ENCODE measurements around the gene GPC5.
"Not testable (repeated sequence)": the region's sequence is repeated elsewhere in the genome, so short reads cannot be mapped to it uniquely, and the experiment has no call there.

Gene GPC5

GRCh38 chr13:91798338-91798737, 399.9 kb downstream of the GPC5 start:
- not testable (repeated sequence) for DNase-seq

- DNase-seq: not testable (repeated sequence)
Measured at GRCh38 chr13:91801772-91802171, 403.4 kb downstream of the GPC5 start.

- DNase-seq: no peak
Measured at GRCh38 chr13:91802957-91803356, 404.5 kb downstream of the GPC5 start.

GRCh38 chr13:91804724-91805123, 406.3 kb downstream of the GPC5 start:
- DNase-seq: no peak

- DNase-seq: no peak
Measured at GRCh38 chr13:91805605-91806004, 407.2 kb downstream of the GPC5 start.

GRCh38 chr13:91809161-91809560, 410.7 kb downstream of the GPC5 start:
- DNase-seq: no peak

- DNase-seq: no peak
Measured at GRCh38 chr13:91813253-91813652, 414.8 kb downstream of the GPC5 start.

- DNase-seq: no peak
Measured at GRCh38 chr13:91816263-91816807, 417.9 kb downstream of the GPC5 start.

- no peak for DNase-seq
Measured at GRCh38 chr13:91817250-91817649, 418.8 kb downstream of the GPC5 start.

GRCh38 chr13:91824416-91824815, 426.0 kb downstream of the GPC5 start:
- no peak for DNase-seq

GRCh38 chr13:91825516-91825915, 427.1 kb downstream of the GPC5 start:
- no peak for DNase-seq

- DNase-seq: no peak
Measured at GRCh38 chr13:91836553-91836952, 438.1 kb downstream of the GPC5 start.

GRCh38 chr13:91845612-91846011, 447.2 kb downstream of the GPC5 start:
- no peak for DNase-seq

GRCh38 chr13:91863699-91864098, 465.3 kb downstream of the GPC5 start:
- no peak for DNase-seq

GRCh38 chr13:91868351-91868750, 469.9 kb downstream of the GPC5 start:
- DNase-seq: no peak

GRCh38 chr13:91878491-91878890, 480.1 kb downstream of the GPC5 start:
- DNase-seq: no peak

GRCh38 chr13:91879360-91879759, 480.9 kb downstream of the GPC5 start:
- DNase-seq: no peak

- DNase-seq: no peak
Measured at GRCh38 chr13:91882918-91883317, 484.5 kb downstream of the GPC5 start.

GRCh38 chr13:91889641-91890040, 491.2 kb downstream of the GPC5 start:
- no peak for DNase-seq

- no peak for DNase-seq
Measured at GRCh38 chr13:91891141-91891540, 492.7 kb downstream of the GPC5 start.

- no peak for DNase-seq
Measured at GRCh38 chr13:91893040-91893439, 494.6 kb downstream of the GPC5 start.

- DNase-seq: peak; percentile 57
Measured at GRCh38 chr13:91894316-91894715, 495.9 kb downstream of the GPC5 start.

GRCh38 chr13:91896547-91896946, 498.1 kb downstream of the GPC5 start:
- no peak for DNase-seq

- not testable (repeated sequence) for DNase-seq
Measured at GRCh38 chr13:91898986-91899385, 500.6 kb downstream of the GPC5 start.

GRCh38 chr13:91902291-91902690, 503.9 kb downstream of the GPC5 start:
- peak; percentile 5 for DNase-seq

- DNase-seq: no peak
Measured at GRCh38 chr13:91904005-91904404, 505.6 kb downstream of the GPC5 start.
